Panc1 (cell line): Measurements from ENCODE around the gene INO80C. TPM values are rescaled to one million over a fixed set of nuclear protein-coding genes. Genes with fewer than 3 reads are reported as not detected.

Source experiments
- ATAC-seq: fragments of 200-7000 bp; cut with Tn5 transposase; 2 replicates; pipeline ENCODE4 v1.9.1; 2020; ENCODE audit warnings: mild to moderate bottlenecking, moderate library complexity
- BruUV-seq: library from RNA; stranded (reverse); fragments of 400-500 nt; replicated peaks from 2 replicates; lab custom pipeline; 2021; lab: Mats Ljungman, UMichigan
- CTCF ChIA-PET: fragments of 300-600 bp; sonication (Branson Sonifier 250); formaldehyde crosslinking; loops from one replicate; lab custom pipeline; 2022; ENCODE audit warnings: antibody characterized with exemption; lab: Charles Lee
- POLR2A ChIA-PET: fragments of 300-600 bp; sonication (Branson Sonifier 250); formaldehyde crosslinking; loops from one replicate; lab custom pipeline; 2022; ENCODE audit warnings: antibody characterized with exemption; lab: Charles Lee
- DNase-seq: peaks from one replicate; pipeline ENCODE4 v3.0.0-alpha.2; 2010; ENCODE audit warnings: low read depth, low spot score
- H3K27ac ChIP-seq: 2 replicates; pipeline ENCODE4 v1.5.1; 2011; ENCODE audit warnings: mild to moderate bottlenecking, low read length, inconsistent platforms
- H3K27me3 ChIP-seq: fragments of 200-500 bp; sonication (Bioruptor generic); 2 replicates; pipeline ENCODE4 v1.6.0; 2014; ENCODE audit warnings: low read length, inconsistent platforms; ENCODE audit not compliant: control insufficient read depth, insufficient read depth
- H3K36me3 ChIP-seq: fragments of 200-500 bp; sonication (Bioruptor generic); 2 replicates; pipeline ENCODE4 v1.5.1; 2014; ENCODE audit warnings: inconsistent platforms, mild to moderate bottlenecking, low read length, moderate library complexity; ENCODE audit not compliant: control insufficient read depth, insufficient read depth
- H3K4me1 ChIP-seq: 2 replicates; pipeline ENCODE4 v1.5.1; 2011; ENCODE audit warnings: inconsistent platforms, mild to moderate bottlenecking, low read length, moderate library complexity; ENCODE audit not compliant: control insufficient read depth, insufficient read depth
- H3K4me3 ChIP-seq, 2 experiments: 2 replicates each; pipeline ENCODE4 v1.5.1; 2011 to 2012; ENCODE audit warnings: low read depth in 2 of 2, low read length in 2 of 2, mild to moderate bottlenecking in 2 of 2, inconsistent platforms in 1 of 2, moderate library complexity in 1 of 2
- H3K9me3 ChIP-seq: fragments of 200-500 bp; sonication (Bioruptor generic); 2 replicates; pipeline ENCODE4 v1.5.1; 2014; ENCODE audit warnings: low read depth, mild to moderate bottlenecking, inconsistent platforms, low read length, moderate library complexity; ENCODE audit not compliant: control insufficient read depth, insufficient read depth
- POLR2AphosphoS5 ChIP-seq: IDR thresholded peaks from 2 replicates; pipeline ENCODE4 v1.6.1; 2012; ENCODE audit warnings: mild to moderate bottlenecking, low read depth, low read length, moderate library complexity
- SIN3A ChIP-seq: IDR thresholded peaks from 2 replicates; pipeline ENCODE4 v1.6.1; 2012; ENCODE audit warnings: low read depth, mild to moderate bottlenecking, low read length, moderate library complexity, borderline replicate concordance; ENCODE audit not compliant: insufficient read depth
- TCF7L2 ChIP-seq: IDR thresholded peaks from 2 replicates; pipeline ENCODE4 v1.6.1; 2011; ENCODE audit warnings: mild to moderate bottlenecking, low read depth, low read length, inconsistent platforms
- in situ Hi-C: cut with HindIII; loops from 2 replicates; pipeline ENCODE4 v1.10.0; 2016; ENCODE audit warnings: low sequenced_read_pairs, low pct_unique_long_range_greater_than_20kb
- intact Hi-C: fragments of 100-400 bp; cut with micrococcal nuclease; formaldehyde crosslinking; loops from one replicate; pipeline ENCODE4 v1.10.0; 2022; ENCODE audit not compliant: unreplicated experiment
- total RNA-seq: library from RNA; stranded (reverse); gene quantifications from one replicate; pipeline ENCODE4 v1.2.1, GENCODE V29; 2021; ENCODE audit not compliant: unreplicated experiment
- TF ChIP-seq, protein P1 (sequence below): fragments of 450-650 bp; IDR thresholded peaks from 2 replicates; pipeline ENCODE4 v1.5.1; 2017; ENCODE audit warnings: mild to moderate bottlenecking
- TF ChIP-seq, protein P2 (sequence below), 2 experiments: IDR thresholded peaks; 2 replicates each; pipeline ENCODE4 v1.6.1; 2011 to 2012; ENCODE audit warnings: low read depth in 2 of 2, control low read depth in 1 of 2, low read length in 1 of 2, mild to moderate bottlenecking in 1 of 2, moderate library complexity in 1 of 2; ENCODE audit not compliant: insufficient read depth in 1 of 2

Gene INO80C
- total RNA-seq, 1 experiment from 2014 or later, result 25.8 TPM

DNA sequence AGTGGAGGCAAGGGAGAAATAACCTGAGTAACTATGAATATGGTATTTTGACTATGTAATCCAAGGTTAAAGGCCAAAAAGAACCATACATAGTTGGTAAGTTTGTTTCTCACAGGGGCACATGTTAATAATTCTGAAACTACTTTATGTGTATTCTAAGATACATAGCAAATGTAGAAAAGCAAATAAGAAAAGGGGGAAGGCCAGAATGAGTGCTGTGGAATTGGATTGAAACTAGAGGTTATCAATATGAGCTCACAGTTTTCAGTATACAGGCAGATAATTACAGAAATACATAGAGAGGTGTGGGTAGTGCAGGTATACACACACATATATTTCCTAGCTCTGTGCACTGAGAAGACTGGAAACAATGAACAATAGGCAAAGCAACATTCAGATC is 13.7 kb downstream of the INO80C start:
- in situ Hi-C loops, result no loop called here
- POLR2A ChIA-PET, result no interaction called here
- no peak for DNase-seq
- TF ChIP-seq POLR2AphosphoS5, result no peak
- no peak overlapping the region for H3K27ac ChIP-seq
- intact Hi-C loops, result no loop called here
- peaks cover 23% of the 10 kb centered on the region for H3K4me1 ChIP-seq
- BruUV-seq, result no TSS peak
- no peak for ATAC-seq
- CTCF ChIA-PET, result no interaction called here
- H3K27me3 ChIP-seq, result no peaks in the 10 kb centered on the region
- H3K4me3 ChIP-seq, result no peak overlapping the region
- no peaks in the 10 kb centered on the region for H3K36me3 ChIP-seq
- no peaks in the 10 kb centered on the region for H3K9me3 ChIP-seq

DNA sequence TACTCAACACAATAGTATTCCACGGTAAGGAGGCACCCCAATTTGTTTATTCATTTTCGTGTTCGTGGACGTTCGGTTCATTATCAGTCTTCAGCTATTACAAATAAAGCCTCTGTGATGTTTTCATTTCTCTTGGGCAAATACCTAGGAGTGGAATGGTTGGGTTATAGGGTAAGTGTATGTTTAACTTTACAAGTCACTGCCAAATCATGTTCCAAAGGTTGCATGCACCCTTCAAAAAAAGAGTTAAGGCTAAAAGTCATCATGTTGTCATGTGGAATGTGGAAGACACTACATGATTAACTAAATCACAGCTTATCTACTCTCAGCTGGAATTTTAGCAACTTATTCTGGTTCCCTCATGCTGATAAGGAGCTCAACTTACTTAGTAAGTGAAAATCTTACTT is 15.8 kb downstream of the INO80C start:
- intact Hi-C loops, result no loop called here
- Histone ChIP-seq H3K27ac (peak overlapping the region; percentile 29; the same call in 1 of the 2 replicates), H3K27me3 (no peaks in the 10 kb centered on the region), H3K9me3 (no peaks in the 10 kb centered on the region), H3K4me1 (peaks cover 36% of the 10 kb centered on the region), H3K36me3 (no peaks in the 10 kb centered on the region), H3K4me3 (no peak overlapping the region)
- no peak for DNase-seq
- ATAC-seq, result no peak
- BruUV-seq, result no TSS peak
- CTCF ChIA-PET, result no interaction called here
- POLR2A ChIA-PET, result no interaction called here
- no peak for TF ChIP-seq POLR2AphosphoS5
- TF ChIP-seq SIN3A, result no peak
- no peak for TF ChIP-seq TCF7L2
- TF ChIP-seq, protein P1, sequence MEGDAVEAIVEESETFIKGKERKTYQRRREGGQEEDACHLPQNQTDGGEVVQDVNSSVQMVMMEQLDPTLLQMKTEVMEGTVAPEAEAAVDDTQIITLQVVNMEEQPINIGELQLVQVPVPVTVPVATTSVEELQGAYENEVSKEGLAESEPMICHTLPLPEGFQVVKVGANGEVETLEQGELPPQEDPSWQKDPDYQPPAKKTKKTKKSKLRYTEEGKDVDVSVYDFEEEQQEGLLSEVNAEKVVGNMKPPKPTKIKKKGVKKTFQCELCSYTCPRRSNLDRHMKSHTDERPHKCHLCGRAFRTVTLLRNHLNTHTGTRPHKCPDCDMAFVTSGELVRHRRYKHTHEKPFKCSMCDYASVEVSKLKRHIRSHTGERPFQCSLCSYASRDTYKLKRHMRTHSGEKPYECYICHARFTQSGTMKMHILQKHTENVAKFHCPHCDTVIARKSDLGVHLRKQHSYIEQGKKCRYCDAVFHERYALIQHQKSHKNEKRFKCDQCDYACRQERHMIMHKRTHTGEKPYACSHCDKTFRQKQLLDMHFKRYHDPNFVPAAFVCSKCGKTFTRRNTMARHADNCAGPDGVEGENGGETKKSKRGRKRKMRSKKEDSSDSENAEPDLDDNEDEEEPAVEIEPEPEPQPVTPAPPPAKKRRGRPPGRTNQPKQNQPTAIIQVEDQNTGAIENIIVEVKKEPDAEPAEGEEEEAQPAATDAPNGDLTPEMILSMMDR, result no peak
- TF ChIP-seq, protein P2, sequence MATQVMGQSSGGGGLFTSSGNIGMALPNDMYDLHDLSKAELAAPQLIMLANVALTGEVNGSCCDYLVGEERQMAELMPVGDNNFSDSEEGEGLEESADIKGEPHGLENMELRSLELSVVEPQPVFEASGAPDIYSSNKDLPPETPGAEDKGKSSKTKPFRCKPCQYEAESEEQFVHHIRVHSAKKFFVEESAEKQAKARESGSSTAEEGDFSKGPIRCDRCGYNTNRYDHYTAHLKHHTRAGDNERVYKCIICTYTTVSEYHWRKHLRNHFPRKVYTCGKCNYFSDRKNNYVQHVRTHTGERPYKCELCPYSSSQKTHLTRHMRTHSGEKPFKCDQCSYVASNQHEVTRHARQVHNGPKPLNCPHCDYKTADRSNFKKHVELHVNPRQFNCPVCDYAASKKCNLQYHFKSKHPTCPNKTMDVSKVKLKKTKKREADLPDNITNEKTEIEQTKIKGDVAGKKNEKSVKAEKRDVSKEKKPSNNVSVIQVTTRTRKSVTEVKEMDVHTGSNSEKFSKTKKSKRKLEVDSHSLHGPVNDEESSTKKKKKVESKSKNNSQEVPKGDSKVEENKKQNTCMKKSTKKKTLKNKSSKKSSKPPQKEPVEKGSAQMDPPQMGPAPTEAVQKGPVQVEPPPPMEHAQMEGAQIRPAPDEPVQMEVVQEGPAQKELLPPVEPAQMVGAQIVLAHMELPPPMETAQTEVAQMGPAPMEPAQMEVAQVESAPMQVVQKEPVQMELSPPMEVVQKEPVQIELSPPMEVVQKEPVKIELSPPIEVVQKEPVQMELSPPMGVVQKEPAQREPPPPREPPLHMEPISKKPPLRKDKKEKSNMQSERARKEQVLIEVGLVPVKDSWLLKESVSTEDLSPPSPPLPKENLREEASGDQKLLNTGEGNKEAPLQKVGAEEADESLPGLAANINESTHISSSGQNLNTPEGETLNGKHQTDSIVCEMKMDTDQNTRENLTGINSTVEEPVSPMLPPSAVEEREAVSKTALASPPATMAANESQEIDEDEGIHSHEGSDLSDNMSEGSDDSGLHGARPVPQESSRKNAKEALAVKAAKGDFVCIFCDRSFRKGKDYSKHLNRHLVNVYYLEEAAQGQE (IDR thresholded peaks at IDR 0.05; ENCODE audit: insufficient read depth in 1 of 2, low read depth in 2 of 2, low read length in 1 of 2), result no peak
- in situ Hi-C loops, result no loop called here

DNA sequence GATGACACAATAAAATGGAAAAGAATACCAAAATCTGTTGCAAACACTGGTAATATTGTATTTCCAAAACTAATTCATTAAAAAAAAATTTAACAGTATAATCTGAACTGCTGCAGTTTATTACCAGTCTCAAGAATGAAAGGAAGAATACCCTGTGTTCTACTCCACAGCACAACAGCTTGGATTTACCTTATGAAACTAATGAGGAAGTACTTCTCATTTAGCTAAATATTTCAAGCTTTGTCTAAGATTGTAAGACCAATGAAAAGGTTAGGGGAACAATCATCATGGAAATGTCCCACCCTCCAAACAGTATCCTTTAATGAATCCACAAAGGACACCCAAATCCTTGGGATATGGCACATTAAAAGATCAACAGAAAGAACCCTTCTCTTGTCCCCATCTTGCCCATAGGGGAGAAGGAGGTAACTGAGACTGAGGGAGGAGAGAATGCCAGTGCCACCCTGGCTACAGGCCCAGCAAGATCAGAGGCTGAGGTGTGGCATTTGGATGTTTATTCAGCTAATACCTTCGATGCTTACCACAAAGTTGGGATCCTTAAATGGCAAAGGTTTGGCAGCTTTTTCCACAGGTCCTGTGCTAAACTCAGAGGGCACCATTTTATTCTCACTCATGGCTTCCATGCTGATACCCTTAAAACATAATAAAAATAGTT is 17.7 kb downstream of the INO80C start:
- Histone ChIP-seq H3K27ac (peak overlapping the region; percentile 81), H3K4me1 (peaks cover 36% of the 10 kb centered on the region), H3K36me3 (no peaks in the 10 kb centered on the region), H3K27me3 (no peaks in the 10 kb centered on the region), H3K9me3 (no peaks in the 10 kb centered on the region), H3K4me3 (no peak overlapping the region)
- intact Hi-C loops, result no loop called here
- DNase-seq (no peak), ATAC-seq (0 out of 2 replicates have a peak, but pooled peaks have one; percentile 15)
- POLR2A ChIA-PET, result no interaction called here
- in situ Hi-C loops, result no loop called here
- CTCF ChIA-PET, result no interaction called here
- TF ChIP-seq, protein P1, result no peak
- TF ChIP-seq POLR2AphosphoS5 (no peak), TCF7L2 (0 out of 2 replicates have a peak, but pooled peaks have one; percentile 22), SIN3A (no peak)
- TF ChIP-seq, protein P2 (IDR thresholded peaks at IDR 0.05; ENCODE audit: insufficient read depth in 1 of 2, low read depth in 2 of 2, low read length in 1 of 2), result no peak
- no TSS peak for BruUV-seq
